ENCODE measurements around the gene BGLAP. TPM values are rescaled to one million over a fixed set of nuclear protein-coding genes. Genes with fewer than 3 reads are reported as not detected.

BGLAP gene
- total and polyA plus RNA-seq, 2 of the 13 experiments (the other 11 are each of a cell fraction or from before 2014, with no cell fraction given) = 0.62 to 1.6 TPM

- TF ChIP-seq ZBTB40 (IDR thresholded peaks at IDR 0.05) (peak; percentile 48; the same call in 1 of the 2 replicates), ZBTB40 (CRISPR knock-in tag; IDR thresholded peaks at IDR 0.05) (no peak), MXD4 (CRISPR knock-in tag; IDR thresholded peaks at IDR 0.05) (peak; percentile 28; the same call in 1 of the 2 replicates), ZNF839 (CRISPR knock-in tag; IDR thresholded peaks at IDR 0.05; ENCODE audit: borderline replicate concordance) (0 out of 2 replicates have a peak, but pooled peaks have one; percentile 5), ZNF556 (CRISPR knock-in tag; IDR thresholded peaks at IDR 0.05; ENCODE audit: borderline replicate concordance) (no peak), NFYB (CRISPR knock-in tag; IDR thresholded peaks at IDR 0.05) (peak; percentile 84), ZBTB43 (CRISPR knock-in tag; conservative IDR thresholded peaks at IDR 0.05) (no peak), KLF16 (CRISPR knock-in tag; IDR thresholded peaks at IDR 0.05) (0 out of 4 replicates have a peak, but pooled peaks of 1 of the 2 experiments have one; percentile 46), ZNF775 (CRISPR knock-in tag; IDR thresholded peaks at IDR 0.05; ENCODE audit: borderline replicate concordance) (no peak), ZNF337 (CRISPR knock-in tag; IDR thresholded peaks at IDR 0.05; ENCODE audit: borderline replicate concordance, low read depth) (0 out of 2 replicates have a peak, but pooled peaks have one; percentile 18), GMEB1 (CRISPR knock-in tag; IDR thresholded peaks at IDR 0.05; ENCODE audit: borderline replicate concordance) (peak; percentile 55; the same call in 1 of the 2 replicates), GPN1 (CRISPR knock-in tag; IDR thresholded peaks at IDR 0.05; ENCODE audit: borderline replicate concordance) (no peak), ETV5 (CRISPR knock-in tag; IDR thresholded peaks at IDR 0.05; ENCODE audit: borderline replicate concordance) (peak; percentile 76; the same call in 1 of the 2 replicates), ATF3 (CRISPR knock-in tag; IDR thresholded peaks at IDR 0.05) (no peak)
Measured at GRCh38 chr1:156193488-156194299, 48.3 kb upstream of the BGLAP start, which contains the start of gene SLC25A44 (continued).

All from HepG2 (cell line).